ENCODE results near the gene CLSTN2. TPM values are rescaled to one million over a fixed set of nuclear protein-coding genes. Genes with fewer than 3 reads are reported as not detected.

CLSTN2 gene
- total and polyA plus RNA-seq, 9 donors, result 28.9 to 263 (median 134) TPM

- H3K27me3 ChIP-seq, result no peaks in the 10 kb centered on the region
- WGBS, 3 donors, result 45 to 51% (median 51%) methylated on average over 4 of the region's 4 CpGs
- DNase-seq, result no peak
- peaks cover 4% of the 10 kb centered on the region for H3K4me1 ChIP-seq (ENCODE audit: insufficient read depth)
- no peak overlapping the region for H3K4me3 ChIP-seq
- TF ChIP-seq POLR2A (IDR thresholded peaks at IDR 0.05) (no peak), EP300 (IDR thresholded peaks at IDR 0.05) (no peak), CTCF (IDR thresholded peaks at IDR 0.05) (no peak)
- intact Hi-C loops (cut with DNase I), result no loop called here
- H3K27ac ChIP-seq, result no peak overlapping the region
- H3K9me3 ChIP-seq, result no peaks in the 10 kb centered on the region
- no peaks in the 10 kb centered on the region for H3K36me3 ChIP-seq
Measured at GRCh38 chr3:140585828-140586227, 650.8 kb downstream of the CLSTN2 start.

GRCh38 chr3:140586311-140586710 is 651.3 kb downstream of the CLSTN2 start:
- H3K36me3 ChIP-seq, result no peaks in the 10 kb centered on the region
- H3K4me1 ChIP-seq (ENCODE audit: insufficient read depth), result peaks cover 4% of the 10 kb centered on the region
- 58 to 66% (median 59%) methylated on average over 4 of the region's 4 CpGs for WGBS, 3 donors
- intact Hi-C loops (cut with DNase I), result no loop called here
- no peak for DNase-seq
- no peak for TF ChIP-seq EP300 (IDR thresholded peaks at IDR 0.05)
- TF ChIP-seq POLR2A (IDR thresholded peaks at IDR 0.05), result no peak
- H3K27me3 ChIP-seq, result no peaks in the 10 kb centered on the region
- H3K4me3 ChIP-seq, result no peak overlapping the region
- no peaks in the 10 kb centered on the region for H3K9me3 ChIP-seq
- H3K27ac ChIP-seq, result no peak overlapping the region

GRCh38 chr3:140588558-140588957 is 653.6 kb downstream of the CLSTN2 start:
- no peak for TF ChIP-seq POLR2A (IDR thresholded peaks at IDR 0.05)
- H3K27ac ChIP-seq, result no peak overlapping the region
- no peaks in the 10 kb centered on the region for H3K36me3 ChIP-seq
- H3K4me3 ChIP-seq, result no peak overlapping the region
- peaks cover 4% of the 10 kb centered on the region for H3K4me1 ChIP-seq (ENCODE audit: insufficient read depth)
- intact Hi-C loops (cut with DNase I), result no loop called here
- no peak for DNase-seq
- no peaks in the 10 kb centered on the region for H3K27me3 ChIP-seq
- 30 to 52% (median 45%) methylated on average over 3 of the region's 3 CpGs for WGBS, 3 donors
- H3K9me3 ChIP-seq, result no peaks in the 10 kb centered on the region

- no peak overlapping the region for H3K4me3 ChIP-seq
- 88 to 92% (median 90%) methylated on average over 3 of the region's 3 CpGs for WGBS, 3 donors
- no peak for DNase-seq
Measured at GRCh38 chr3:140593766-140594165, 658.8 kb downstream of the CLSTN2 start.

GRCh38 chr3:140595295-140595694 is 660.3 kb downstream of the CLSTN2 start:
- Histone ChIP-seq H3K9me3 (no peaks in the 10 kb centered on the region), H3K27me3 (no peaks in the 10 kb centered on the region), H3K36me3 (no peaks in the 10 kb centered on the region), H3K4me1 (ENCODE audit: insufficient read depth) (no peaks in the 10 kb centered on the region), H3K4me3 (no peak overlapping the region), H3K27ac (no peak overlapping the region)
- WGBS, 3 donors, result 9 to 25% (median 13%) methylated on average over 2 of the region's 2 CpGs
- no peak for DNase-seq
- TF ChIP-seq POLR2A (IDR thresholded peaks at IDR 0.05) (no peak), CTCF (IDR thresholded peaks at IDR 0.05) (no peak), EP300 (IDR thresholded peaks at IDR 0.05) (no peak)
- intact Hi-C loops (cut with DNase I), result no loop called here

More at GRCh38 chr3:140593766-140594165, 658.8 kb downstream of the CLSTN2 start:
- Histone ChIP-seq H3K36me3 (no peaks in the 10 kb centered on the region), H3K27me3 (no peaks in the 10 kb centered on the region), H3K9me3 (no peaks in the 10 kb centered on the region), H3K4me1 (ENCODE audit: insufficient read depth) (peaks cover 4% of the 10 kb centered on the region), H3K27ac (no peak overlapping the region)
- intact Hi-C loops (cut with DNase I), result no loop called here
- TF ChIP-seq EP300 (IDR thresholded peaks at IDR 0.05) (no peak), CTCF (IDR thresholded peaks at IDR 0.05) (no peak), POLR2A (IDR thresholded peaks at IDR 0.05) (no peak)
